ENCODE data around the gene AP2B1.

Gene AP2B1

DNA sequence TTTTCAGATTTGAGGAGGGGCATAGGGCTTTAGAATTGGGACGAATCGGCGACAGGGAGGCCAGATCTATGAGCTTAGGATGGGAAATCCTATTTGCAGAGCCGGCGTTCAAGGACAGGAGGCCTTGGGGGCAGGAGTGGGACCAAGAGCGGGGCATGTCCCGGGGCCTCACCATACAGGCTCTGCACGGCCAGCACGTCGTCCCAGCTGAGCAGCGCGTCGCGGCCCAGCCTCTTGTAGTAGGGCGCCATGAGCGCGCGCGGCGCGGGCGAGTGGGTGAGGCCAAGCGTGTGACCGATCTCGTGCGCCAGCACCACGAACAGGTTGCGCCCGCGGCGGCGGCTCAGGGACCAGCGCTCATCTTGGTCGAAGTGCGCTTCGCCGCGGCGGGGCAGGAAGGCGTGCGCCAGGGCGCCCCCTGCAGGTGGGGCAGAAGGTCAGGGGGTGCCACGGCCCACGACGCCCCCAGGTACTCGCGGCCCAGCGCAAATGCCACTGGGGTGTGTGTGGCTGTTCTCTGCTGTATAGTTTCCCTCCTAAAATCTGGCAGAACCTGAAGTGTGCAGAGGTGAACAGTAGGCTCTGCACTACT, 182.9 kb downstream of the AP2B1 start:
- Histone ChIP-seq H3K4me3 (ENCODE audit: insufficient read depth, low read length, poor library complexity, severe bottlenecking) (no peak overlapping the region), H3K36me3 (ENCODE audit: low read length) (no peaks in the 10 kb centered on the region), H4K20me1 (ENCODE audit: low read depth, low read length) (no peaks in the 10 kb centered on the region), H3K27ac (ENCODE audit: low read depth, low read length) (no peak overlapping the region), H3K4me2 (ENCODE audit: low read depth, low read length, poor library complexity, severe bottlenecking) (no peak overlapping the region), H3K9ac (ENCODE audit: low read length) (no peak overlapping the region), H3K9me3 (ENCODE audit: insufficient read depth, low read length) (no peaks in the 10 kb centered on the region), H3K9me2 (replicated peaks; ENCODE audit: insufficient read depth, low read length) (no peaks in the 10 kb centered on the region), H3K27me3 (ENCODE audit: low read length) (no peaks in the 10 kb centered on the region), H2AFZ (ENCODE audit: low read depth, low read length, severe bottlenecking) (no peak overlapping the region), H3F3A (ENCODE audit: insufficient read depth) (no peaks in the 10 kb centered on the region), H3K79me2 (ENCODE audit: insufficient read depth, low read length) (no peaks in the 10 kb centered on the region)
- no peak for TF ChIP-seq CTCF (IDR thresholded peaks at IDR 0.05; ENCODE audit: insufficient read depth, low read length, poor library complexity, severe bottlenecking)
- TF ChIP-seq EZH2phosphoT487 (conservative IDR thresholded peaks at IDR 0.05; ENCODE audit: low read length), result no peak

DNA sequence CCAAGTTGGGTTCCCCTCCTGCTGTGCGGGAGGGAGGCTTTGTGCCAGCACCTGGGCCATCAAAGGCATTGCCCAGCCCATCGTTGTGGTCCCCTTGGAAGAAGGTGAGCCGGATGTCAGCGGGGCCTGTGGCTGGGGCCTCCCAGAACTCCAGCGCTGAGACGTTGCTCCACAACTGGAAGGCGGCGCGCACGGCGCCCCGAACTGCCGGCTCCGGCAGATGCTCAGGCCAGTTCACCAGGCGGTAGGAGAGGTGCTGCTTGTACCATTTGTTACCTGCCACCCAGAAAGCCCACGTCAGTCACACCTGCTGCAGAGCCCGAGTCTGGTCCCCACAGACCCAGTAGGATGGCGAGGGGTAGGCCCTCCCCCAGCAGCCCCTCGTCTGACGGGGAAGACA, 186.0 kb downstream of the AP2B1 start:
- Histone ChIP-seq H3K4me3 (ENCODE audit: insufficient read depth, low read length, poor library complexity, severe bottlenecking) (no peak overlapping the region), H3K79me2 (ENCODE audit: insufficient read depth, low read length) (no peaks in the 10 kb centered on the region), H3K9ac (ENCODE audit: low read length) (no peak overlapping the region), H2AFZ (ENCODE audit: low read depth, low read length, severe bottlenecking) (no peak overlapping the region), H3K4me2 (ENCODE audit: low read depth, low read length, poor library complexity, severe bottlenecking) (no peak overlapping the region), H4K20me1 (ENCODE audit: low read depth, low read length) (no peaks in the 10 kb centered on the region), H3K36me3 (ENCODE audit: low read length) (no peaks in the 10 kb centered on the region), H3K27me3 (ENCODE audit: low read length) (no peaks in the 10 kb centered on the region), H3K27ac (ENCODE audit: low read depth, low read length) (no peak overlapping the region), H3F3A (ENCODE audit: insufficient read depth) (no peaks in the 10 kb centered on the region), H3K9me2 (replicated peaks; ENCODE audit: insufficient read depth, low read length) (no peaks in the 10 kb centered on the region), H3K9me3 (ENCODE audit: insufficient read depth, low read length) (no peaks in the 10 kb centered on the region)
- TF ChIP-seq CTCF (IDR thresholded peaks at IDR 0.05; ENCODE audit: insufficient read depth, low read length, poor library complexity, severe bottlenecking) (no peak), EZH2phosphoT487 (conservative IDR thresholded peaks at IDR 0.05; ENCODE audit: low read length) (no peak)

DNA sequence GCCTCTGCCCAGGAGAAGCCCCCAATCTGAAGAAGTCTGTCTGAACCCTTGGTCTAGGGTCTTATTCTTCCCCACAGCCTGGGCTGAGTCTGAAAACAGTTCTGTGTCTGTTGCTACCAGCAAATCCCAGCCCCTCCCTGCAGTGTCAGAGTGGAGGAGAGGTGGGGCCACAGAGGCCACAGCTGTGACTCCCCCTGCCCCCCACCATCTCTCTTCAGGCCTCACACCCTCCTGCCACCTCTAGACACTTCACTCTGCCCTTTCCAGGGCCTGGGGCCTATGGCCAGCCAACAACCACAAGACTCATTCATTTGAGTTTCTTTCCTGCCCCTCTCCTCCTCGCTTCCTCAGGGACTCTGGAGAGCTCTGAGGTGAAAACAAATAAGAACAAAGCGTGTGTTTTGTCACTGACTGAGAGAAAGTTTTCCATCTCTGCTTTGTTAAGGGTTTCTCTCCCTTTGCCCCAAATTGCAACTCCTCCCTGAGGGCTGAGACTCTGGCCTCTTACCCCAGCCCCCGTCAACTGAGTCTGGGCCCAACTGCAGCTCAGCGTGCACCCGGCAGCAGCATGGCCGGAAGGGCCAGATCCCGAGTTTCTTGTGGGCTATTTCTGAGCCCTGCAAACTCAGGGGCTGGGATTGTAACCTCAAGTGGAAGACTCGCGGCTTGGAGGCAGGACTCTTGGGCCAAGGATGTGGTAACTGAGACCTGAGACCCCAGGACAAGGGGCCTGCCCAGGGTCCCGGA, 186.7 kb downstream of the AP2B1 start:
- H3K79me2 ChIP-seq (ENCODE audit: insufficient read depth, low read length), result no peaks in the 10 kb centered on the region
- H3K36me3 ChIP-seq (ENCODE audit: low read length), result no peaks in the 10 kb centered on the region
- no peaks in the 10 kb centered on the region for H3K9me3 ChIP-seq (ENCODE audit: insufficient read depth, low read length)
- H3K9me2 ChIP-seq (replicated peaks; ENCODE audit: insufficient read depth, low read length), result no peaks in the 10 kb centered on the region
- no peak for TF ChIP-seq EZH2phosphoT487 (conservative IDR thresholded peaks at IDR 0.05; ENCODE audit: low read length)
- no peak for TF ChIP-seq CTCF (IDR thresholded peaks at IDR 0.05; ENCODE audit: insufficient read depth, low read length, poor library complexity, severe bottlenecking)
- no peaks in the 10 kb centered on the region for H3F3A ChIP-seq (ENCODE audit: insufficient read depth)
- H3K27ac ChIP-seq (ENCODE audit: low read depth, low read length), result no peak overlapping the region
- H3K4me3 ChIP-seq (ENCODE audit: insufficient read depth, low read length, poor library complexity, severe bottlenecking), result no peak overlapping the region
- no peak overlapping the region for H2AFZ ChIP-seq (ENCODE audit: low read depth, low read length, severe bottlenecking)
- no peaks in the 10 kb centered on the region for H4K20me1 ChIP-seq (ENCODE audit: low read depth, low read length)
- H3K27me3 ChIP-seq (ENCODE audit: low read length), result no peaks in the 10 kb centered on the region
- H3K4me2 ChIP-seq (ENCODE audit: low read depth, low read length, poor library complexity, severe bottlenecking), result no peak overlapping the region
- H3K9ac ChIP-seq (ENCODE audit: low read length), result no peak overlapping the region

All from SU-DHL-6 (cell line).